Parathyroid adenoma (tissue), 2 donors: Measurements from ENCODE around the gene RESP18.

Experiments used
- H2AFZ ChIP-seq: fragments of 300-600 bp; sonication (generic); one replicate; pipeline ENCODE4 v1.7.0; 2017; ENCODE audit warnings: antibody characterized with exemption, mild to moderate bottlenecking
- H3K27ac ChIP-seq: fragments of 300-600 bp; sonication (generic); one replicate; pipeline ENCODE4 v1.7.0; 2017
- H3K27me3 ChIP-seq: fragments of 300-600 bp; sonication (generic); one replicate; pipeline ENCODE4 v1.7.0; 2017; ENCODE audit warnings: low read length; ENCODE audit not compliant: control insufficient read depth, insufficient read depth
- H3K36me3 ChIP-seq: fragments of 300-600 bp; sonication (generic); one replicate; pipeline ENCODE4 v1.7.0; 2017; ENCODE audit warnings: low read length; ENCODE audit not compliant: control insufficient read depth, insufficient read depth
- H3K4me1 ChIP-seq: fragments of 300-600 bp; sonication (generic); one replicate; pipeline ENCODE4 v1.7.0; 2017; ENCODE audit warnings: control low read depth
- H3K4me2 ChIP-seq: fragments of 300-600 bp; sonication (generic); one replicate; pipeline ENCODE4 v1.7.0; 2017; ENCODE audit warnings: low read length
- H3K4me3 ChIP-seq: fragments of 300-600 bp; sonication (generic); one replicate; pipeline ENCODE4 v1.7.0; 2017; ENCODE audit warnings: low read depth, low read length
- H3K79me2 ChIP-seq: fragments of 300-600 bp; sonication (generic); one replicate; pipeline ENCODE4 v1.7.0; 2017; ENCODE audit warnings: control low read depth
- H3K9ac ChIP-seq: fragments of 300-600 bp; sonication (generic); one replicate; pipeline ENCODE4 v1.7.0; 2017; ENCODE audit warnings: mild to moderate bottlenecking
- H3K9me3 ChIP-seq: fragments of 300-600 bp; sonication (generic); one replicate; pipeline ENCODE4 v1.7.0; 2017; ENCODE audit warnings: low read length; ENCODE audit not compliant: control insufficient read depth
- CTCF ChIP-seq: fragments of 300-600 bp; sonication (generic); IDR thresholded peaks from one replicate; pipeline ENCODE4 v1.7.0; 2017; ENCODE audit warnings: antibody characterized with exemption, mild to moderate bottlenecking
- donor health status: primary hyperparathyroidism.

The RESP18 gene

GRCh38 chr2:219286436-219287115, 46.0 kb downstream of the RESP18 start:
- no peak overlapping the region for H3K27ac ChIP-seq
- H3K36me3 ChIP-seq: no peaks in the 10 kb centered on the region
- no peak for TF ChIP-seq CTCF
- no peaks in the 10 kb centered on the region for H3K27me3 ChIP-seq
- H3K79me2 ChIP-seq: no peaks in the 10 kb centered on the region
- H3K4me3 ChIP-seq: no peak overlapping the region
- peaks cover under 1% of the 10 kb centered on the region for H3K4me1 ChIP-seq
- H3K9me3 ChIP-seq: no peaks in the 10 kb centered on the region
- no peak overlapping the region for H2AFZ ChIP-seq
- H3K9ac ChIP-seq: no peak overlapping the region
- no peak overlapping the region for H3K4me2 ChIP-seq

- Histone ChIP-seq H3K4me3 (no peak overlapping the region), H3K4me2 (no peak overlapping the region), H2AFZ (no peak overlapping the region), H3K79me2 (no peaks in the 10 kb centered on the region), H3K4me1 (peaks cover 2% of the 10 kb centered on the region), H3K36me3 (no peaks in the 10 kb centered on the region), H3K9me3 (no peaks in the 10 kb centered on the region), H3K27ac (no peak overlapping the region), H3K9ac (no peak overlapping the region), H3K27me3 (no peaks in the 10 kb centered on the region)
- no peak for TF ChIP-seq CTCF
These were observed 46.6 kb downstream of the RESP18 start for GRCh38 chr2:219285894-219286425.

- Histone ChIP-seq H3K9ac (no peak overlapping the region), H3K4me1 (peaks cover 2% of the 10 kb centered on the region), H2AFZ (no peak overlapping the region), H3K9me3 (no peaks in the 10 kb centered on the region), H3K79me2 (no peaks in the 10 kb centered on the region), H3K36me3 (no peaks in the 10 kb centered on the region), H3K4me2 (no peak overlapping the region), H3K27ac (no peak overlapping the region), H3K4me3 (no peak overlapping the region), H3K27me3 (no peaks in the 10 kb centered on the region)
- TF ChIP-seq CTCF: no peak
These were observed 47.2 kb downstream of the RESP18 start for GRCh38 chr2:219285373-219285735.

- Histone ChIP-seq H3K9ac (no peak overlapping the region), H3K79me2 (no peaks in the 10 kb centered on the region), H3K27me3 (no peaks in the 10 kb centered on the region), H3K9me3 (no peaks in the 10 kb centered on the region), H2AFZ (no peak overlapping the region), H3K4me1 (peaks cover 5% of the 10 kb centered on the region), H3K4me2 (no peak overlapping the region), H3K27ac (no peak overlapping the region), H3K4me3 (no peak overlapping the region), H3K36me3 (no peaks in the 10 kb centered on the region)
- no peak for TF ChIP-seq CTCF
These were observed 47.8 kb downstream of the RESP18 start for GRCh38 chr2:219284501-219285372.
